ENCODE measurements around the gene SCN2B.

The SCN2B gene, protein sequence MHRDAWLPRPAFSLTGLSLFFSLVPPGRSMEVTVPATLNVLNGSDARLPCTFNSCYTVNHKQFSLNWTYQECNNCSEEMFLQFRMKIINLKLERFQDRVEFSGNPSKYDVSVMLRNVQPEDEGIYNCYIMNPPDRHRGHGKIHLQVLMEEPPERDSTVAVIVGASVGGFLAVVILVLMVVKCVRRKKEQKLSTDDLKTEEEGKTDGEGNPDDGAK
- 0 reads per million in 2 donors for total RNA-seq

DNA sequence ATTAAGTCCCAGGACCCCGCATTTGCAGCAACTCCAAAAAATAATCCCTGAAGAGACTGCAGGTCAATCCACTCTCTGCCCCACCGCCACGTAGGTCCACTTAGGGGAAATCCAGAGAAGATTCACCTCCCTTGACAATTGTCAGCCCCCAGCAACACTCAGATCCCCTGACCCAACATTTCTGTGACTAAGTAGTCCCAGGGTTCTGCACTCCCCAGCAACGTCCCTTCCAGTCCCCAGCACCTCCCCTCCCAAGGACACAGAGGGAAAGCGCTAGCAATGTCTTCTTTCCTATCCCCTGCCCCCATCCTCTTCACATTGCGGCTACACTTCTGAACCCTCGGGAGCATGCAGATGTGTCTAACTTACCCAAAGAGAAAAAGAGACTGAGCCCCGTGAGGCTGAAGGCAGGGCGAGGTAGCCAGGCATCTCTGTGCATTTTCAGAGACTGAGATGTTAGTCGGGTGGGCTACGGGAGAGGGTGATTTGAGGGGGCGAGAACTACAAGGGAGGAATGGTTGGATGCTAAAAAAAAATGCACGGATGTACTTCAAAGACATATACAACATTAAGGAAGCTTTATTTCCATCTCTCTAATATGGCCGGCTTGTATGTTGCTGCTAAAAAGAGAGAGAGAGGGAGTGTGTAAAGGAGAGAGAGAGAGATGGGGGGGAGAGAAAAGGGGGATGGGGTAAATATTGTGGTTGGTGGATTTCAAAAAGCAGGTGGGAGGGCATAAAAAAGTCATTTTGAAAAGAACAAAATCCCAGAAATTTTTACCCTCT, at the start of gene SCN2B:
TSS of gene SCN2B (minus strand) at position 647 of the 785 bp plus-strand sequence. CDS start at position 439, 208 bp downstream.
- DNase-seq = no peak

GRCh38 chr11:118224511-118225188, 48.2 kb upstream of the SCN2B start, which contains the start of gene JAML:
TSS of gene JAML (minus strand) at chr11:118225011. CDS start at chr11:118214866, 10,145 bp downstream.
- peak; percentile 47 for DNase-seq

DNA sequence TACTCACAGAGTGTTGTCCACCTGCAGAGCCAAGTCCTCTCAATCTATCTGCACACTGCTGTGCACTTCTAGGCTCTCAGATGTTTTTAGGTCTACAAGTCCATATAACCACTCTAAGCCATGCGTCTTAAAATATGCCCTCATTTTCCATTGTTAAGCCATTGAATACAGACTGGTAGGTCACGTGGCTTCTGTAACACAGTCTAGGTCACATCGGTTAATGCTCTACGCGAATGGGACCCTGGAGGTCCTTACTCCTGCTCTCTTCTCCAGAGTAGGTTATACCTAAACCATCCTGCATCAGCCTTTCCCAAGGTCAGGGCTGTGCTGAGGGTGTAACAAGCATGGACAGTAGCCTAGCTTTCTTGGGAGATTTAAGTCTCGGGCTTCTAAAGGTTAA, 47.6 kb upstream of the SCN2B start:
- DNase-seq = no peak

DNA sequence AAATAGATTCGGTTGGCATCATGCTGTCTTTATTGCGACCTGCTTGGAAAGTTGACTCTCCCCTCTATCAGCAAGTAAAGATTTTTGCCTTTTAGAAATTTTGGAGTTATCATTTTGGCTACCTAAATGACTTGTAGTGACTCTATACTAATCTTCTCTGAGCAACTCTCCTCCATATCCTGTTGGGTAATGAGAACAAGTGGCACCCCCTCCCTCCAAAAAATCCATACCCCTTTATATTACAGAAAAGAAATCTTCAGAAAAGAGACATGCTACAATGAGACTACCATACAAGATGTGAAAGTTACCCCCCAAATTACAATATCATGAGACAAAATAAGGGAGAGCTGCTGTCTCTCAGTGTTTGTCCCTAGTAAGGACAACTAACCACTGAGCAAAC, 47.1 kb upstream of the SCN2B start:
- DNase-seq = no peak

GRCh38 chr11:118222437-118222836, 46.0 kb upstream of the SCN2B start:
- no peak for DNase-seq

- no peak for DNase-seq
Measured at GRCh38 chr11:118221419-118221818, 45.0 kb upstream of the SCN2B start.

DNA sequence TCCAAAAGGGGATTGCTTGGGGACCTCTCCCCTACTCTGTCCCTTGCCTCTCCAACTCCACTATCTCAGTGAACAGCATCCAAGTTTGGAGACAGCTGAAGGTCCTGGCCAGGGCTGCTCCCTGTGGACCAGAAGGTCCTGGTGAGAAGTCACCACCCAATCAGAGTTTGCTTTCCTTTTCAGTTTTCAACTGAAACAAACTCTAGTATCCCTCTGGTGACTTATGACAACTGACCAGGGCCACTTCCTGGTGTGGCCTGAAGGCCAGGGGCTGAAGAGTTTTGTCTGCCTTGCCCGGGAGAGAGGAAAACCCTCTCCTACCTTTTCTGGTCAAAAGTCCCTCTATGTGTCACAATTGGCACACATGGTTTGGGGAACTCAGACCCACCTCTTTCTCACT, 43.3 kb upstream of the SCN2B start:
- no peak for DNase-seq

GRCh38 chr11:118219244-118219643, 42.8 kb upstream of the SCN2B start:
- DNase-seq = no peak

DNA sequence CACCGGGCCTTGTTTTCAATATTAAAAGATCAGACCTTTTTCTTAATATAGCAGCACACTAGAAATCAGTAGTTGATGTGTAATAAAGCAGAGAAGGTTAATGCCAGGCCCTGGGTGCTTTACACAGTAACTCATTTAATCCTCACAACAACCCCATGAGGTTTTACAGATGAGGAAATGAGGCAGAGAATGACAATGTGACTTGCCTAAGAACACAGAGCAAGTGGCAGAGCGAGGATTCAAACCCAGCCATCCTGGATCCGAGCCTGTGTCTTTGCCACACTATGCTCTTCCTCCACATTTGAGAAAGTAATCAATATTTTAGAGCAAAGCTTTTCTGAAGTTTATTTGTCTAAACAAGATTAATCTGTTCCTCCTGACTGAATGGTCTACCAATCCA, 41.1 kb upstream of the SCN2B start:
- no peak for DNase-seq

DNA sequence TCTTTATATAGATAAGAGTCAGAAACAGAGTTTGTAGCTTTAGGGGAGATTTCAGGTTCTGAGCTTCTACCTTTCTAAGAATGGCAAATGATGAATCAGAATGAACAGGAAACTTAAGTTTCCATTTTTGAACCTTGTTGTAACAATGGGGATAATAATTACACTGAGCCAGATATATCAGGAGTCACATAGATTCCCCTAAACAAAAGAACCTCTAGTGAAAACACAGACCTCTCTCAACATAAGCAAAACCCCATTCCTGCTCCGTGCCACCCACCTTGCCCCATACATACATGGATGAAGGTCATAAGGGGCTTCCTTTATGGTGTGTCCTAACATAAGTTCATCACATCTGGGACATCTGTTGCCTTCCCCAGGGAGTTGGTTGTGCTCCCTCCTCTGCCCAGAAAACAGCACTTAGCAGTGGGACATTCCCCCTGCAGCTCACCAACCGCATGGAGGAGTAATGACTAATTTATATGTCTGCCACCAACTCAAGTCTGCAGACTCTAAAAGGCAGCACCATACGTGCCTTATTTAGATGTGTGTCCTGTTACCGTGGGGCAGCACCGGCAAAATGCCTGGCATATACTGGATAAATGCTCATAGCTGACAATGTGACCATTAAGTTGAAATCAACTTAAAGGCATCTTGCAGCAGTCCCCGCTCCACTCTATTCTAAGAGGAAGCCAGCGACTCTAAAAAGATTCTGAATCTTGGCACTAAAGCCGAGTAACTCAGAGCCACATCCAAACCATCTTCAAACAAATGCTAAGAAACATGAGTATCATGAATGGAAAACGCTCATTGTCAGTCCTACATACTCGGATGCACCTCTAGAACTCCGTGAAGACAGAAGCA, 40.4 kb upstream of the SCN2B start:
- DNase-seq = peak; percentile 38

DNA sequence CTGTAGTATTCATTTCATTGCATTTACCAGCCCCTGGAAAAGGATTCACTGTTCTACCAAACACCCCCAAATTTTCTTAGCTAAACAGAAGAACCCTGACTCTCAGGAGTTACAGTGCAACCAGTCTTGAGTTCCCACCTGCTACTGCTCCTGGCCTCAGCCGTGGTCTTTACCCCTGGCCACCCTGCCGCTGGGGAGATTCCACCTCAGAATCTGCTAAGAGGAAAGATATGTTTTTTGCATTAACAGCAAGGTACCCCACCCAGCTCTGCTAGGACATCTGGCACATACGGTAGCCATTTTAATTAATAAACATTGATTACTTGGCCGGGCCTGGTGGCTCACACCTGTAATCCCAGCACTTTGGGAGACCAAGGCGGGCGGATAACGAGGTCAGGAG, 39.3 kb upstream of the SCN2B start:
- no peak for DNase-seq

- no peak for DNase-seq
Measured at GRCh38 chr11:118215262-118215661, 38.8 kb upstream of the SCN2B start.

- no peak for DNase-seq
Measured at GRCh38 chr11:118214210-118214914, 37.9 kb upstream of the SCN2B start.

GRCh38 chr11:118213781-118214180, 37.3 kb upstream of the SCN2B start:
- no peak for DNase-seq

DNA sequence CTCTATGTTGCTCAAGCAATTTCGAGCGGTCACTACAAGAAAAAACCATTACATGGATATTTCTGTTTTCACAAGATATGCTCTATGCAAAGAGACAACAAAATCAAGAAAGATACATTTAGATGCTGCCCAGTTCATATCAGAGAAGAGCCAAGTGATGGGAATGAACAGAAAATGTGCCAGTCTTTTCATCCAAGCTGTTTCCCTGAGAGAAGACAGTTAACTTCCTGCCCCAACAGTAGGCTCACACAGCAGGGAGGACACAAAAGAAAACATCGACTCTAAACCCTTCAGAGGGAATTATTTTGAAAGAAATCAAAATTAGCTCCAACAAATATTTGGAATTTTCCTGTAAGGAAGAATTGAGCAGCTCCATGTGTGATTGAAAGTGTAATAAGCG, 36.8 kb upstream of the SCN2B start:
- DNase-seq = no peak

DNA sequence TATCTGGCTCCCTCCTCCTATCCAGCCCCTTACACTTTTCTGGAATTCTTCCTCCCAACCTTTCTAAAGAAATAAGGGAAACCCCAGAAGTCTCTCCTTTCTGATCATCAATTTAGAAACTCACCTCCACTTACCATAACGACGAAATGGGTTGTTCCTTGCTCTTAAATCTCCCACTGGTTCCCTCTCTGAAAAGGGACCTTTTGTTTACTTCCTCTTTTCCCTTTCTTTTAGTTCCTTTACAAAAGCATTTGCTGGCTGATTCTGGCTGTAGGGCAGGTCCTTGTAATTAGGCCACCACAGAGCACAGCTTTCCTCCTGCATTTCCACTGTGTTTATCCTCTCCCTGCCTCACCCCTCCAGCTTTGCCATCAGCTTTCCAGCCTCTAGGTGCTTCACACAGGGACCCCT, 36.3 kb upstream of the SCN2B start:
- no peak for DNase-seq

DNA sequence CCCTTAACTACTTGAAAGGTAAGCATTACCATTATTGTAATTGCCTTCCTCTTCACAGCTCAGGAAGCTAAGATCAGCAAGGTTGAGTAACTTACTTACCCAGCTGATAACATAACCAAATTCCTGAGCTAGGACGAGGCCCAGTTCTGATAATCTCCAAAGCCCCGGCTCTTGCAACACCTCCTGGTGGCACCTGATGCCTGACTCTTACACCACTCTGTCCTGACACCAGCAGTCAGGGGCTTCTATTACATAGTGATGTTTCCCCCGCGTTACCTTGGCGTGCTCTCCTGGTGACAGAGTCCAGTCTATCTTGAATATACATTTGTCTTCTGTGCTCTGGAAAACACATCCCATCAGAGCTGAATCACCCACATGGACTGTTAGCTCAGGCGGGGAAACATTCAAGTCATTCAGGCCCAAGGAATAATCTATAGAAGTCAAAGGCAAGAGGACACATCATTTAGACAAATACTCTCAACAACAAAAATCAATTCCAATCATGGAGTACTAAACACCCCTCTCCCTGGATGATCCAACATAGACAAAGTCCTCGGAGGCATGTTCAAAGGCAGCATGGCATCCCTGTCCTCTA, 35.8 kb upstream of the SCN2B start:
- no peak for DNase-seq

GRCh38 chr11:118211006-118211405, 34.6 kb upstream of the SCN2B start:
- DNase-seq = no peak

GRCh38 chr11:118210323-118210722, 33.9 kb upstream of the SCN2B start:
- DNase-seq = no peak

- DNase-seq = no peak
Measured at GRCh38 chr11:118209033-118209432, 32.6 kb upstream of the SCN2B start.

GRCh38 chr11:118207079-118207478, 30.6 kb upstream of the SCN2B start:
- no peak for DNase-seq

Data from T-helper 9 cell (primary cell).